ENCODE results near the gene HNRNPU. TPM values are rescaled to one million over a fixed set of nuclear protein-coding genes. Genes with fewer than 3 reads are reported as not detected.

Gene HNRNPU
- total RNA-seq, 1 experiment from 2014 or later = 357 TPM

GRCh38 chr1:244862699-244863490 lies 1.4 kb downstream of the HNRNPU start:
- DNase-seq (ENCODE audit: low read depth) = peak; percentile 91

- DNase-seq (ENCODE audit: low read depth) = peak; percentile 15
These were observed 2.0 kb downstream of the HNRNPU start for GRCh38 chr1:244862354-244862698.

- DNase-seq (ENCODE audit: low read depth) = no peak
These were observed 2.7 kb downstream of the HNRNPU start for GRCh38 chr1:244861683-244862082.

- no peak for DNase-seq (ENCODE audit: low read depth)
These were observed 3.3 kb downstream of the HNRNPU start for GRCh38 chr1:244860914-244861610.

GRCh38 chr1:244860078-244860477 lies 4.3 kb downstream of the HNRNPU start:
- no peak for DNase-seq (ENCODE audit: low read depth)

GRCh38 chr1:244858357-244858756 lies 6.0 kb downstream of the HNRNPU start:
- DNase-seq (ENCODE audit: low read depth) = no peak

GRCh38 chr1:244857761-244858160 lies 6.6 kb downstream of the HNRNPU start:
- no peak for DNase-seq (ENCODE audit: low read depth)

- DNase-seq (ENCODE audit: low read depth) = no peak
These were observed 9.3 kb downstream of the HNRNPU start for GRCh38 chr1:244854865-244855578.

GRCh38 chr1:244854166-244854565 lies 10.2 kb downstream of the HNRNPU start:
- no peak for DNase-seq (ENCODE audit: low read depth)

- no peak for DNase-seq (ENCODE audit: low read depth)
These were observed 11.6 kb downstream of the HNRNPU start for GRCh38 chr1:244852694-244853093.

GRCh38 chr1:244851546-244852231 lies 12.7 kb downstream of the HNRNPU start:
- no peak for DNase-seq (ENCODE audit: low read depth)

- DNase-seq (ENCODE audit: low read depth) = no peak
These were observed 13.4 kb downstream of the HNRNPU start for GRCh38 chr1:244850896-244851295.

GRCh38 chr1:244850099-244850852 lies 14.1 kb downstream of the HNRNPU start:
- no peak for DNase-seq (ENCODE audit: low read depth)

GRCh38 chr1:244849189-244849866 lies 15.0 kb downstream of the HNRNPU start:
- no peak for DNase-seq (ENCODE audit: low read depth)

GRCh38 chr1:244846653-244847052 lies 17.7 kb downstream of the HNRNPU start:
- DNase-seq (ENCODE audit: low read depth) = no peak

GRCh38 chr1:244844155-244845121 lies 19.9 kb downstream of the HNRNPU start:
- no peak for DNase-seq (ENCODE audit: low read depth)

- no peak for DNase-seq (ENCODE audit: low read depth)
These were observed 21.0 kb downstream of the HNRNPU start for GRCh38 chr1:244843148-244843978.

GRCh38 chr1:244841273-244841927 lies 22.9 kb downstream of the HNRNPU start:
- no peak for DNase-seq (ENCODE audit: low read depth)
